HL-60 (cell line): ENCODE measurements around the gene NRXN3.

ENCODE experiments used
- DNase-seq, 2 experiments: peaks; one replicate each; pipeline ENCODE4 v3.0.0-alpha.2; 2010 to 2020; ENCODE audit warnings: low read depth in 1 of 2, low spot score in 1 of 2
- H3K27ac ChIP-seq: fragments of 250-450 bp; sonication (Bioruptor Pico); replicated peaks from 2 replicates; pipeline ENCODE4 v1.5.1; 2020; ENCODE audit warnings: mild to moderate bottlenecking, moderate library complexity
- H3K27me3 ChIP-seq: fragments of 250-450 bp; sonication (Bioruptor Pico); 2 replicates; pipeline ENCODE4 v1.5.1; 2021; ENCODE audit warnings: mild to moderate bottlenecking, moderate library complexity; ENCODE audit not compliant: insufficient read depth, poor library complexity, severe bottlenecking
- H3K4me3 ChIP-seq: replicated peaks from 2 replicates; pipeline ENCODE4 v1.5.1; 2011; ENCODE audit warnings: mild to moderate bottlenecking, control low read depth, low read length; ENCODE audit not compliant: insufficient read depth
- GABPA ChIP-seq: IDR thresholded peaks from 2 replicates; pipeline ENCODE4 v1.6.1; 2012; ENCODE audit warnings: low read depth
- POLR2AphosphoS5 ChIP-seq: IDR thresholded peaks from 2 replicates; pipeline ENCODE4 v1.6.1; 2012; ENCODE audit warnings: low read depth
- SPI1 ChIP-seq: IDR thresholded peaks from 2 replicates; pipeline ENCODE4 v1.6.1; 2012; ENCODE audit warnings: low read depth, mild to moderate bottlenecking, borderline replicate concordance
- TF ChIP-seq, protein P1 (sequence below): IDR thresholded peaks from one replicate; pipeline ENCODE4 v1.5.1; 2011; ENCODE audit warnings: low read length, control low read depth, inconsistent platforms; ENCODE audit not compliant: insufficient read depth
- TF ChIP-seq, protein P2 (sequence below): IDR thresholded peaks from 2 replicates; pipeline ENCODE4 v1.6.1; 2012; ENCODE audit warnings: low read depth; ENCODE audit not compliant: insufficient replicate concordance

Gene NRXN3

GRCh38 chr14:78227248-78228077 is 57.3 kb downstream of the NRXN3 start:
- no peak overlapping the region for H3K4me3 ChIP-seq
- TF ChIP-seq POLR2AphosphoS5 (no peak), SPI1 (no peak), GABPA (no peak)
- TF ChIP-seq, protein P1, sequence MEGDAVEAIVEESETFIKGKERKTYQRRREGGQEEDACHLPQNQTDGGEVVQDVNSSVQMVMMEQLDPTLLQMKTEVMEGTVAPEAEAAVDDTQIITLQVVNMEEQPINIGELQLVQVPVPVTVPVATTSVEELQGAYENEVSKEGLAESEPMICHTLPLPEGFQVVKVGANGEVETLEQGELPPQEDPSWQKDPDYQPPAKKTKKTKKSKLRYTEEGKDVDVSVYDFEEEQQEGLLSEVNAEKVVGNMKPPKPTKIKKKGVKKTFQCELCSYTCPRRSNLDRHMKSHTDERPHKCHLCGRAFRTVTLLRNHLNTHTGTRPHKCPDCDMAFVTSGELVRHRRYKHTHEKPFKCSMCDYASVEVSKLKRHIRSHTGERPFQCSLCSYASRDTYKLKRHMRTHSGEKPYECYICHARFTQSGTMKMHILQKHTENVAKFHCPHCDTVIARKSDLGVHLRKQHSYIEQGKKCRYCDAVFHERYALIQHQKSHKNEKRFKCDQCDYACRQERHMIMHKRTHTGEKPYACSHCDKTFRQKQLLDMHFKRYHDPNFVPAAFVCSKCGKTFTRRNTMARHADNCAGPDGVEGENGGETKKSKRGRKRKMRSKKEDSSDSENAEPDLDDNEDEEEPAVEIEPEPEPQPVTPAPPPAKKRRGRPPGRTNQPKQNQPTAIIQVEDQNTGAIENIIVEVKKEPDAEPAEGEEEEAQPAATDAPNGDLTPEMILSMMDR, result no peak
- TF ChIP-seq, protein P2, sequence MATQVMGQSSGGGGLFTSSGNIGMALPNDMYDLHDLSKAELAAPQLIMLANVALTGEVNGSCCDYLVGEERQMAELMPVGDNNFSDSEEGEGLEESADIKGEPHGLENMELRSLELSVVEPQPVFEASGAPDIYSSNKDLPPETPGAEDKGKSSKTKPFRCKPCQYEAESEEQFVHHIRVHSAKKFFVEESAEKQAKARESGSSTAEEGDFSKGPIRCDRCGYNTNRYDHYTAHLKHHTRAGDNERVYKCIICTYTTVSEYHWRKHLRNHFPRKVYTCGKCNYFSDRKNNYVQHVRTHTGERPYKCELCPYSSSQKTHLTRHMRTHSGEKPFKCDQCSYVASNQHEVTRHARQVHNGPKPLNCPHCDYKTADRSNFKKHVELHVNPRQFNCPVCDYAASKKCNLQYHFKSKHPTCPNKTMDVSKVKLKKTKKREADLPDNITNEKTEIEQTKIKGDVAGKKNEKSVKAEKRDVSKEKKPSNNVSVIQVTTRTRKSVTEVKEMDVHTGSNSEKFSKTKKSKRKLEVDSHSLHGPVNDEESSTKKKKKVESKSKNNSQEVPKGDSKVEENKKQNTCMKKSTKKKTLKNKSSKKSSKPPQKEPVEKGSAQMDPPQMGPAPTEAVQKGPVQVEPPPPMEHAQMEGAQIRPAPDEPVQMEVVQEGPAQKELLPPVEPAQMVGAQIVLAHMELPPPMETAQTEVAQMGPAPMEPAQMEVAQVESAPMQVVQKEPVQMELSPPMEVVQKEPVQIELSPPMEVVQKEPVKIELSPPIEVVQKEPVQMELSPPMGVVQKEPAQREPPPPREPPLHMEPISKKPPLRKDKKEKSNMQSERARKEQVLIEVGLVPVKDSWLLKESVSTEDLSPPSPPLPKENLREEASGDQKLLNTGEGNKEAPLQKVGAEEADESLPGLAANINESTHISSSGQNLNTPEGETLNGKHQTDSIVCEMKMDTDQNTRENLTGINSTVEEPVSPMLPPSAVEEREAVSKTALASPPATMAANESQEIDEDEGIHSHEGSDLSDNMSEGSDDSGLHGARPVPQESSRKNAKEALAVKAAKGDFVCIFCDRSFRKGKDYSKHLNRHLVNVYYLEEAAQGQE, result no peak
- no peak for DNase-seq

DNA sequence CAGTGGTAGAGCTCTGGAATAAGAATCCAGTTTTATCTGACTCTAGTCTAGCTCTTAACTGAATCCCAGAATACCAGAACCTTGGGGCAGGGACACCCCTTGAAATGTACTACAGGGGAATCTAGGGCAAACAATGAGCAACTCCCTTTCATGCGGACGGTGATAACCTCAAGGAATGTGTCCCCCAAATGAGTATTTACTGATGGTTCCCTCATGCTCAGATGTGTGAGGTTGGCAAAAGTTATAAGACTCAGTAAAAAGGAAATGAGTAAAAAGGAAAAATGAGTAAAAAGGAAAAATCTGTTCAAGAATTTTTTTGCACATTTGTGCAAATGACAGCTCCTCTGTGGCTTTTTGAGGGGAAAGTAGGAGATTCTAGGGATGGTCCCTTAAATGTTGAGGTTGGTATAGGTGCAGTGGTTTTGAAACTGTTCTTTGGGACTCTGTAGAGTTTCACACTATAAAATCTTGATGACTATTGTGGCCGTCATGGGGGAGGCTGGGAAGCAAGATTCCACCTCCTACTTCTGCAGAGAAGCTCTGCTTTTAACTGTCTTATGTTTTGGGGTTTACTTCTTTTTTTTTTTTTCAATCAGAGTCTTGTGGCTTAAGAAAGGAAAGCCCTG is 58.6 kb downstream of the NRXN3 start:
- Histone ChIP-seq H3K27me3 (no peaks in the 10 kb centered on the region), H3K4me3 (no peak overlapping the region), H3K27ac (no peak overlapping the region)
- DNase-seq, result no peak
- TF ChIP-seq, protein P1, result no peak
- no peak for TF ChIP-seq POLR2AphosphoS5
- TF ChIP-seq, protein P2, result no peak
- TF ChIP-seq SPI1, result no peak
- no peak for TF ChIP-seq GABPA

More at GRCh38 chr14:78227248-78228077, 57.3 kb downstream of the NRXN3 start:
- Histone ChIP-seq H3K27ac (no peak overlapping the region), H3K27me3 (no peaks in the 10 kb centered on the region)

DNA sequence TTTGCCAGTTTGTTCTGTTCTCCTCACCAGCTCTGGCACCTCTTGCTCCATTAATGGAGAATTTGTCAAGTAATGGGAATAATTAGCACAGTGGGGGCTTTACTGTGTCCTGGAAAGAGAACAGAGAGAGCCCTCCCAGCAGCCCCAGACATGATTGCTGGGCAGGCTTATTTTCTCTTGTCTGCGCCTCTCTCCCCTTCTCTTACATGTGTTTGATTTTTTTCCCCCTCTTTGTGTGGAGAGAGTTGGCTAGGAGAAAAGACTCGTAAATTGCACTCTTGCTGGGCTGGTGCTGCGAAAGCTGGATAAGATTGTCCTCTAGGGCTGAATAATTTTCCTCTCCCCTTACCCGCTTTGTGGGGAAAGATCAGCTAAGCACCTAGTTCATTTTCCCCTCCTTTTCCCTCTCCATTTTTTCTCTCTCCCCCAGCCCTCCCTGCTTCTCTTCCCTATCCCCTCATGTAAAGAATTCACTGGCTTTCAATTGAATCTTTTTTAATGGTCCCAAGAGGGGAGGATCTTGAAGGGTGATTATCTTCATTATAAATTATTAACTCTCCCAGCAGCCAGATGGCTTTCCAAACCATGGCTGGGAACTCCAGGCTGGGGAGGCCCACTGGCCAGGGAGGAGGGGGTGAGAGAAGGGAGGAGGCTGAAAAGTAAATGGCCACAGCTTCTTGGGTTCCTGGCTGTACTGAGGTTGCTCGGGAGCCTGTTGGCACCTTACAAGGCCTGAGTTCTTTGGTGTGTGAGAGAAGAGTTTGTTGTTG is 62.2 kb downstream of the NRXN3 start:
- Histone ChIP-seq H3K4me3 (no peak overlapping the region), H3K27ac (no peak overlapping the region), H3K27me3 (no peaks in the 10 kb centered on the region)
- DNase-seq, result no peak
- TF ChIP-seq, protein P1, result no peak
- TF ChIP-seq POLR2AphosphoS5 (no peak), SPI1 (no peak), GABPA (no peak)
- TF ChIP-seq, protein P2, result no peak
